RWPE2 (cell line): ENCODE measurements around the gene PDGFRB.

Experiments
- ATAC-seq: fragments of 200-7000 bp; cut with Tn5 transposase; 3 replicates; pipeline ENCODE4 v1.9.1; 2021; ENCODE audit warnings: low read depth
- DNase-seq: peaks from one replicate; pipeline ENCODE4 v3.0.0-alpha.2; 2020; ENCODE audit warnings: low spot score
- H3K27ac ChIP-seq: fragments of 450-650 bp; 2 replicates; pipeline ENCODE4 v1.5.1; 2017; ENCODE audit warnings: mild to moderate bottlenecking; ENCODE audit not compliant: poor library complexity, severe bottlenecking
- H3K27me3 ChIP-seq: fragments of 250-450 bp; sonication (Bioruptor Pico); 2 replicates; pipeline ENCODE4 v1.5.1; 2021; ENCODE audit warnings: mild to moderate bottlenecking, moderate library complexity; ENCODE audit not compliant: insufficient read depth, poor library complexity, severe bottlenecking
- H3K36me3 ChIP-seq: fragments of 250-450 bp; sonication (Bioruptor Pico); 2 replicates; pipeline ENCODE4 v1.5.1; 2020; ENCODE audit warnings: low read depth, mild to moderate bottlenecking, moderate library complexity
- H3K4me1 ChIP-seq: fragments of 250-450 bp; sonication (Bioruptor Pico); 2 replicates; pipeline ENCODE4 v1.5.1; 2021; ENCODE audit warnings: mild to moderate bottlenecking, moderate library complexity; ENCODE audit not compliant: insufficient read depth, poor library complexity, severe bottlenecking
- H3K4me3 ChIP-seq: fragments of 250-450 bp; sonication (Bioruptor Pico); 2 replicates; pipeline ENCODE4 v1.5.1; 2021; ENCODE audit warnings: mild to moderate bottlenecking, moderate library complexity; ENCODE audit not compliant: severe bottlenecking
- H3K9me3 ChIP-seq: fragments of 250-450 bp; sonication (Bioruptor Pico); 2 replicates; pipeline ENCODE4 v1.5.1; 2021; ENCODE audit warnings: mild to moderate bottlenecking, moderate library complexity; ENCODE audit not compliant: severe bottlenecking
- TF ChIP-seq, protein P1 (sequence below): fragments of 450-650 bp; IDR thresholded peaks from one replicate; pipeline ENCODE4 v1.5.1; 2017; ENCODE audit warnings: mild to moderate bottlenecking, moderate library complexity; ENCODE audit not compliant: poor library complexity, severe bottlenecking

The PDGFRB gene

DNA sequence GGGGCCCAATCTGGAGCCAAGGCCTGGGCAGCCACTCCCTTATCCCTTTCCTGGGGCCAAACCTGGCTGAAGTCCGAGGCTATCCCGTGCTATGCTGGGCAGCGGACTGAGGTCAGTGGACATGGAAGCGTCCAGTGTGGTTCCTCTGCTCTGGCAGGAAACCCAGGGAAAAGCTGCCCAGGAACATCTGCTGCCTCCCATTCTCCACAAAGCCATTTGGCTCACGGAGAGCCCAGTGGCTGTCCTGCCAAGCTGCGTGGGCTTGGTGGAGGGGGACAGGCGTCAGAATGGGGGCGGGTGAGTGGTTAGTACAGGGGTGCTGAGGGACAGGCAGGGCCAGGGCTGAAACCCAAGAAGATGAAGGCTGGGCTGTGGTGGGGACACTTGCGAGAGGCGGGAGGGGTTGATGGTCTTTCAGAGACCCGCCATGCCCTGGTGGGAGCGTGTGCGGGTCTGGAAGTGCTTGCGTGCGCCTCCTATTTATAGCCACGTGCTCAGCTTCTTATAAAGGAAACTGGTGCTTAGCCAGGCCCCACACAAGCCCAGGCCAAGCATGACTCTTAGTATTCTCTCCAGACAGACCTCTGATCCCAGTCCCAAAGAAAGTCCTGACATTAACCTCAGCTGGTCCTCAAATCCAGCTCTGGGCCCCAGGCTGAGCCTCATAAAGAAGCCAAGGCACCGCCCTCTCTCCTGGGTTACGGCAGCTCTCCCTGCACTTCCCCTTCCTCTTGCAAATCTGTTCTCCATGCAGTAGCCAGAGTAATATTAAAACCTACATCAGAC, 24.8 kb upstream of the PDGFRB start:
- Histone ChIP-seq H3K9me3 (no peaks in the 10 kb centered on the region), H3K27ac (no peak overlapping the region), H3K36me3 (no peaks in the 10 kb centered on the region), H3K27me3 (no peaks in the 10 kb centered on the region), H3K4me1 (no peaks in the 10 kb centered on the region), H3K4me3 (no peak overlapping the region)
- ATAC-seq, result no peak
- no peak for DNase-seq
- TF ChIP-seq, protein P1, sequence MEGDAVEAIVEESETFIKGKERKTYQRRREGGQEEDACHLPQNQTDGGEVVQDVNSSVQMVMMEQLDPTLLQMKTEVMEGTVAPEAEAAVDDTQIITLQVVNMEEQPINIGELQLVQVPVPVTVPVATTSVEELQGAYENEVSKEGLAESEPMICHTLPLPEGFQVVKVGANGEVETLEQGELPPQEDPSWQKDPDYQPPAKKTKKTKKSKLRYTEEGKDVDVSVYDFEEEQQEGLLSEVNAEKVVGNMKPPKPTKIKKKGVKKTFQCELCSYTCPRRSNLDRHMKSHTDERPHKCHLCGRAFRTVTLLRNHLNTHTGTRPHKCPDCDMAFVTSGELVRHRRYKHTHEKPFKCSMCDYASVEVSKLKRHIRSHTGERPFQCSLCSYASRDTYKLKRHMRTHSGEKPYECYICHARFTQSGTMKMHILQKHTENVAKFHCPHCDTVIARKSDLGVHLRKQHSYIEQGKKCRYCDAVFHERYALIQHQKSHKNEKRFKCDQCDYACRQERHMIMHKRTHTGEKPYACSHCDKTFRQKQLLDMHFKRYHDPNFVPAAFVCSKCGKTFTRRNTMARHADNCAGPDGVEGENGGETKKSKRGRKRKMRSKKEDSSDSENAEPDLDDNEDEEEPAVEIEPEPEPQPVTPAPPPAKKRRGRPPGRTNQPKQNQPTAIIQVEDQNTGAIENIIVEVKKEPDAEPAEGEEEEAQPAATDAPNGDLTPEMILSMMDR, result no peak

DNA sequence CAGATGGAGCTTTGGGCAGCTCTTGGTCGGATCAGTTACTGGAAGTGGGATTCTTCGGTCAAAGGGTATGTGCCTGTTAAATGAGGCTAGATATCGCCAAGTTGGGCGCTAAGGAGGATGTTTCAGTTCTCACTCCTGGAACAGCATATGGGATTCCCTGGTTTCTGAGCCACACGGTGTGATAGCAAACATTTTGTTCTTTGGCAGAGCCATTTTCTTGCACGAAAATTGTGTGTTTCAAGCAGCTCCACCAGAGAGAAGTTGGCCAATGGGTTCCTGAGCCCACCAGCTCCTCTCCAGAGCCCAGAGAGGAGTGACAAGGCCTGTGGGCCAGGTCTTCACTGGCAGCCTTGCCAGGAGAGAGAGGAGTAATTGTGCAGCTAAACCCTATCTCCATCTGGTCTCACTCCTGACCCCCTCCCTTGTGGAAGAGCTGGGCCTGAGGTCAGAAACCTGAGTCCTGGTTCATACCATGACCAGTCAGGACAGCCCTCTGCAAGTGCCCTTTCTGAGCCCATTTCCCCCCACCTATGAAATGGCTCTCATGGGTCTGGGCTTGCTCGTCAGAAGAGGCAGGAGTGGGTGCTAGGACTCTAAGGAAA, 23.5 kb upstream of the PDGFRB start:
- no peaks in the 10 kb centered on the region for H3K36me3 ChIP-seq
- H3K4me1 ChIP-seq, result no peaks in the 10 kb centered on the region
- no peak overlapping the region for H3K4me3 ChIP-seq
- H3K9me3 ChIP-seq, result no peaks in the 10 kb centered on the region
- H3K27ac ChIP-seq, result no peak overlapping the region
- H3K27me3 ChIP-seq, result no peaks in the 10 kb centered on the region
- TF ChIP-seq, protein P1, result no peak
- DNase-seq, result no peak
- ATAC-seq, result no peak

DNA sequence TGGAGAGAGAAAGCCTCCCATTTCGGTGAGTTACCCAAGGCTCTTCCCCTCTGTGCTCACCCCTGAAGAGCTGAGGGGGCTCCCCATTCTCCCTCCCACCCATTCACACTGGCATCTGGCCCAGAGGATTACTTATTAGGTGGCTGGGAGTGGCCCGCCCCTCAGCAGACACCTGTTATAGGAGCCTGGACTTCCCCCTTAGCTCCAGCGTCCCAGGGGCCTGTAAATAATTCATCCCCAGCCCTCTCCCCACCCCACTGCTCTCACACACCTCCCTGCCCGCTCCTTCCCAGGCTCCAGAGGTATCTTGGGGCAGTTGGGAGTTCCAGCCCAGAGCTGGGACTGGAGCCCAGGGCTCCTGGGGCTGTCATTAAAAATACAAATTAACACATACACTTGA, 22.6 kb upstream of the PDGFRB start:
- ATAC-seq, result no peak
- no peaks in the 10 kb centered on the region for H3K9me3 ChIP-seq
- TF ChIP-seq, protein P1, result no peak
- H3K27ac ChIP-seq, result no peak overlapping the region
- no peaks in the 10 kb centered on the region for H3K36me3 ChIP-seq
- H3K4me1 ChIP-seq, result no peaks in the 10 kb centered on the region
- H3K4me3 ChIP-seq, result no peak overlapping the region
- H3K27me3 ChIP-seq, result no peaks in the 10 kb centered on the region
- no peak for DNase-seq

DNA sequence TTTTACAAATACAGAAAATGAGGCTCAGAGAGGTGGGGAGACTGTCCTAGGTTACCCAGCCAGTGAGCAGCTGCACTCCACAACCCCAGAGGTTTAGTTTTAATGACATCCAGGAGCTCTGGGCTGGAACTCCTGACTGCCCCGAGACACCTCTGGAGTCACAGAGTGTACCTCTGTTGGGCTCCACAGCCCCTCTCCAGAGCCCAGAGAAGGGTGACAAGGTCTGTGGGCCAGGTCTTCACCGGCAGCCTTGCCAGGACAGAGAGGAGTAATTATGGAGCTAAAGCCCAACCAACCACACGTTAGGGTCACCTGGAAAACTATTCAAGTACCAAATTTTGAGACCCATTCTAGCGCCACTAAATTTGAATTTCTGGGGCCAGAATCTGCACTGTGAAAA, 22.1 kb upstream of the PDGFRB start:
- Histone ChIP-seq H3K4me1 (no peaks in the 10 kb centered on the region), H3K27me3 (no peaks in the 10 kb centered on the region), H3K27ac (no peak overlapping the region), H3K4me3 (no peak overlapping the region), H3K36me3 (no peaks in the 10 kb centered on the region), H3K9me3 (no peaks in the 10 kb centered on the region)
- TF ChIP-seq, protein P1, result no peak
- DNase-seq (no peak), ATAC-seq (no peak)
